Occipital lobe (tissue), 2 donors: ENCODE data around the gene POU2F3. TPM values are rescaled to one million over a fixed set of nuclear protein-coding genes. Genes with fewer than 3 reads are reported as not detected.
A peak's percentile ranks its signal among the peaks of the same experiment; 100 is the strongest.

Experiments used
- DNase-seq: peaks from one replicate; lab custom pipeline; 2025; lab: John Stamatoyannopoulos, UW
- total RNA-seq: library from RNA; depleted of rRNA; stranded (reverse); fragments of >200 nt; gene quantifications from one replicate; pipeline ENCODE4 v1.2.3, GENCODE V29; 2014

POU2F3 gene
- not detected for total RNA-seq

- DNase-seq, result no peak
Measured at GRCh38 chr11:120239713-120240640, at the start of gene POU2F3. Gene POU2F3, plus strand, starts transcription at chr11:120240140. Its CDS starts 204 bp downstream, at chr11:120240344.

DNA sequence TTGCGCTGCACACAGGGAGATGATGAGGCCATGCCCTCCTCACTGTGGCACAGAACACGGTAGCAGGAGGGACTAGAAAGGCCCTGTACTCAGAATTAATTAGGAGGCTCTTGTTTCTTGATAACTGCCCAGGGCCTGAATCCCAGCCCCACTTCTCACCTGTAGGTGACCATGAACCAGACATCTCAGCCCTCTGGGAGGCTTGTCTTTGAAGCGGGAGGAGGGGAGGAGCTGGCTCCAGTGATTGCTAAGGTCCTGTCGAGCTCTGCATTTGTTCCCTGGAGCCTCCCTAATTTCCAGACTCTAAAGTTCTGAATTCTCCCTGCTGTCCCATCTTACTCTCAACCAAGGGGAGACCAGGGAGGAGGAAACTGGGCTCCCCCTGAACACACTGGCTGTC is 48.9 kb upstream of the POU2F3 start:
- no peak for DNase-seq

DNA sequence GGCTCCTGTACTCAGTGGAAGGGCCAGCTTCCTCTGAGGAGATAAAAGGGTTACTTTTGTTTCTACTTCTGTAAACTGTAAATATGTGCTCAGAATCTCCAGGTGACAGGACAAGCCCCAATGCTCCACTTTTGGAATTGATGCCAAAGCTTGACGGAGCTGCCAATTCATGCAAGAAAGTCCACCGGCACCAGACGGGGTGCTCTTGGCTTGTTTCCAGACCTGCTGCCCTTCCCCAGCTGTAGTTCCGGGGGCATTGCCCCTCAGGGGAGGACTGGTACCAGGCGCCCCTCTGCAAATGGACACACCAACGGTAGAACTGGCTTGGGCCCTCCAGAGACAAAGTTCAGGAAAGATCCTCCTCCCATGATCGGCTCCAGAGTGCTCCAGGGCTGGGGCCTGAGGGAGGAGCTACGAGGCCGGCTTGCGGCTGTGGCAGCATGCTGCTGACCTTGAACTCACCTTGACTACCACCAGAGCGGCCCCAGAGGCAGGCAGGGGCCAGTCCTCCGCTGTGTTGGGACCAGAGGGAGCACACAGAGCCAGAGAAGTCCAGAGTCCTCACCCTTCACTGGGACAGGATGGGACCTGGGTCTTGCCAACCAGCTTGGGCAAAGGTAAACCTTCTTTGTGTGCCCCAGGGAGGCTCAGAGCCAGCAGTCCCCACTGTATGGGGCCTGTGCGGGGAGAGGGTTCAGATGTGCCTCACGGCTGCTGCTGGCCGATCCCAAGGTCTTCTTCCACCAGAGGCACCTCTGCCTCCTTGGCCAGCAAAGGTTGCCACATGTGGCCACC is 46.9 kb upstream of the POU2F3 start:
- no peak for DNase-seq

DNA sequence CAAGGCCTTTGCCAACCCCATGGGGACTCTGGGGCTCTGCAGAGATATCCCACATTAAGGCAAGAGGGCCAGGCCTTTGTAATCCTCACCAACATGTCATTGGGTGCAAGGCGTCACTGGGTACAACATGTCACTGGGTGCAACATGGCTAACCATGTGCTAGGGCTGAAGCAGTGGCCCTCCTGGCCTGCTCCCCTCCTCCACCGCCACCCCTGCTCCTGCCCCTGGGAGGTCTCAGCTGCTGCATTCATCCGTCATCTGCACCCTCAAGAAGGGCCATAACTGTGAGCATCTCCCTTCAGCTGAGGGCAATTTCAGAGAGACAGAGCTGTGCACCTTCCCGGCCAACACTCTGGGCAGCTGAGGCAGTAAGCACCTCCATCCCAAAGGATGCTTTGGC is 45.8 kb upstream of the POU2F3 start:
- DNase-seq, result no peak

DNA sequence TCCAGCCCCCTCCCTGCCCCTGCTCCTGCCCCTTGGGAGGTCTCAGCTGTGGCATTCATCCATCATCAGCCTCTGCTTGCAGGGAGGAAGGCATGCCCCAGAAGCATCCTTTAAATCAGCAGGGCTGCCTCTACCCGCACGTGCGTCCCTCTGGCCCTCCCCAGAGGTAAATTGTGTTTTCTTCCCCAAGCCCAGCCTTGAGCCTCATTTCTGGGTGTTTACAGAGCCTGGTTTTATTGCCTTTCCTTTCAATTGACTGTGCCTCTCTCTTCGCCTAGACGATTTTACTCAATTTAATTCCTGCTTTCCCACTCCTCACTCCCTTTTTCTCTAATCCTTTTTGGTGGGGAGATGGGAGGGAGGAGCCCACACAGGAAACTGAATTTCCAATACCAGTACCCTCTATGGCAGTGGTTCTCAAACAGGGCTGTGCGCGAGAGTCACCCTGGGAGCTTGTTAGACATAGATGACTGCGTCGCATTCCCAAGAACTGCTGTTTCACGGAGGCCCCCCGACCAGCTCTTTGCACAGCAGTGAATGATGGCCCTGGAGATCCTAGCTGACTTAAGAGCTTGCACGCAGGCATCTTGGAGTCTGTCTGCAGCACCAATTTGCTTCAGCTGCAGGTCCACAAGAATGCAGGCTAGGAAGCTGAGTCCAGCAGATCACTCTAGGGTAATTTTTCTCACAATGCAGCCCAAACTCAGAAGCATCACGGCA is 44.2 kb upstream of the POU2F3 start:
- DNase-seq, result no peak

DNA sequence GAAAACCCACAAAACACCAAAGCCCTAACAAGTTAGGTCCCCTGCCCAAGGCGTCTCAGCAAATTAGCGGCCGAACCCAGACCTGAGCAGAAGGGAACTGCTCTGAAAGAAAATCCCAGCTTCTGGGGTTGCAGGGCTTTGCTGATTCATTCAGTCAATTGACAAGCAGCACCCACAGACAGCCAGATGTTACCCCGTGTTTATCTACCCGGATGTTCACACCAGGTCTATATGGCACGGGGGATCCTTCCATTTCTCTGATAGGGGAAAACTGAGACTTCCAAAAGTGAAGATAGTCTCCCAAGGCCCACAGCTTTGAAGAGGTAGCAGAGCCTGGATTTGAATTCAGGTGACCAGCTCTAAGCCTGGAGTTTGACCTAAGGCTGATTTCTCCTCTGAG is 43.1 kb upstream of the POU2F3 start:
- DNase-seq, result no peak

DNA sequence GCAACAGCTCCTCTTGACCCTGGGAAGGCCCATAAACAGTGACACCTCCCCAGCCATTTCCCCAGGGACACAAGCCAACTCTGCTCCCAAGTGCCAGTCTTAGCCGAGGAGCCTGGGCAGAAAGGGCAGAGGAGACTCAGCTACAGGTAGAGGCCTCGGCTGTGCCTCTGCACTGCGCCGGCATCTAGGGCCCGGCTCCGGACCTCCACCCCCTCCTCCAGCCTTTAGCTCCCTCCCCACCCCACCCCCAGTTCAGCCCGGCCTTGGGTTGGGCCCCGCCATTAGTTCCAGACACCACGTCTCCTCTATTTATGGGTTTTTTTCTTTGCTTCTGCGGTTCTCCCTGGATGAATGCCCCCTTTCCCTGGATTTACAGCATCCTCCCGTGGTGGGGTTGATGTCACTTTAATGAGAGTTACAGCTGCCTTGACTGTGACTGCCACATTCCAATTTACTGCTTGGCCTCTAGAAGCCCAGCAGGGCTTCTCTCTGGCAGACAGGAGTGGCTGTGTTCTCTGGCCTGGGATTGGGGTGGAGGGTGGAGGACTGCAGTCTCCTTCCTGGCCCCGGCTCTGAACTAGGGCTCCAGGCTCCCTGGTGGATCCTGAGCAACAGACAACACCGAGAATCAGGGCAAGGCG is 42.6 kb upstream of the POU2F3 start:
- no peak for DNase-seq

GRCh38 chr11:120197977-120198376 is 42.0 kb upstream of the POU2F3 start:
- DNase-seq, result peak; percentile 24

- no peak for DNase-seq
Measured at GRCh38 chr11:120198403-120198786, 41.5 kb upstream of the POU2F3 start.

DNA sequence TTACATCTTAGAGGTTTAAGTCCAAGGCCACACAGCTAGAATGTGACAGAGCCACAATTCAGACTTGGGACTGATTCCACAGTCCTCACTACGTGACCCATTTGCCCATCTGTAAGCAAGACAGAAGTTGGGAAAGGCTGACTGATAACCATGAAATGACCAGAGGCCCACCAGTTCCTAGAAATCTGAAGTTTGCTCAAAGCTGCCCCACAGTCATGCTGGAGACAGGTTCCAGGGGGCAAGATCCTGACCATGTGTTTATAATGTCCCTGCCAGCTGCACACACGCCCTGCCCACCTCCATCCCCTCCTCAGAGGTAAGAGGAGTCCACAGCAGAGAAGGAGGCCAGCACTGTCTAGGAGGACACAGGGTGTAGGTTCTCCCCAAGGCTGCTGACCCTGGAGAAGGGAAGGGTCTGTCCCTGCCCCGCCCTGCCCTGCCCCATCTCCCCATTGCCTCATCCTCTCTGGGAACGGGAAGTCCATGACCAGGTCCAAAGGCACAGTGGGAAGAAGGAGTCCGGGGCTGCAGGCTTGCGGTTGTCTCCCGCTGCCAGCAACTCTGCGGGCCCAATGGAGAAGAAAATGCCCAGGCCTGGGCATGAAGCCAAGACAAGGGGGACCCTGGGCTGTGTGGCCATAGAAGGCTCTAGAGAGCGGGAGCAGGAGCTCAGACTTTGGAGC is 41.0 kb upstream of the POU2F3 start:
- DNase-seq, result no peak

DNA sequence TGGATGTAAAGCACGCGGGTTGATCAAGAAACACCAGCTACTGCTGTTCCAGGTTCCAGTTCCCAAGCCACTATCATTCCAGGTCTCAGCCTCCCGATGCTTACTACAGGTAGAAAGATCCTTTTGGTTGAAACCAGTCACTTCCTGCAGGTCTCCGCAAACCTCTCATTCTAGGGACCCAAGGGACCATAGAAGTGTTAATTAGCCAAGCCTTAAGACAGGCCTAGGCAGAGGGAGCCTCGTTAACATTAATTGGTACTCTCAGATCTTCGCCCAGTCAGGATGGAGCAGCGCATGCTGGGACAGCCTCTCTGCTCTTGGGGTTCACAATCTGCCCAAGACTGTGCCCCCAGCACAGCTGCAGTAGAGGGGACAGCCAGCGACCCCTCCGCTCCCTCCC is 40.3 kb upstream of the POU2F3 start:
- DNase-seq, result no peak

GRCh38 chr11:120200677-120201076 is 39.3 kb upstream of the POU2F3 start:
- no peak for DNase-seq

- DNase-seq, result no peak
Measured at GRCh38 chr11:120201653-120202052, 38.3 kb upstream of the POU2F3 start.

DNA sequence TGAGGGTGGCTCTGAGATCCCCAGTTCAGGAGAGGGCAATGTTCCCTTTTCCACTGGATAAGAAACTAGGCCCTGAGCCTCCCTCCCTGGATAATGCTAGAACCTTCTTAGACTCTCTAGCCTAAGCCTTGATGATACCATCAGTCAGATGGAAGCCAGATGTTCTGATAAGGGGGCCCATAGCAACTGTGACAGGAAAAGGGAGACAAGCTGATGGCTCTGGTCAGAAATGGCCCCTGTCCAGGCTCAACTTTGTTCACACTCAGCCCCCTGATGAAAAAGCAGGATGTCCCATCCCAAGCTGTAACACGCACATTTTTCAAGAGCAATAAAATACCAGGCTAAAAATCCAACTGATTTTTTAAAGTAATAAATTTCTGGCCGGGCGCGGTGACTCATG is 36.3 kb upstream of the POU2F3 start:
- no peak for DNase-seq

- DNase-seq, result no peak
Measured at GRCh38 chr11:120205596-120206161, 34.3 kb upstream of the POU2F3 start.

DNA sequence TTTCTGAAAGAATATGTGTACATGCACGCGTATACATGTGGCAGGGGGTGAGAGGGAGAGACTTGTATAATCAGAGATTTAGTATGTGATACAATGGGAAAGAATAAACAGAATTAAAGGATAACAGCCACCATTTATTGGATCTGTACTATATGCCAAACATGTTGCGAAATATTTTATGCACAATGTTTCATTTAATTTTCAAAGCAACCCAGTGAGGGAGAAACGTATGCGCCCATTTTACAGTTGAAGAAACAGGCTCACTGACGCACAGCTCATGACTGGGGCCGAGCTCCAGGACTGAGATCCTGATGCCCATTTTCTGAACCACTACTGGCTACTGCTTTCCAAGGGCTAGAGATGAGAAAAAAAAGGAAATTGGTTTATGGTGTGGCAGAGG is 32.4 kb upstream of the POU2F3 start:
- no peak for DNase-seq

DNA sequence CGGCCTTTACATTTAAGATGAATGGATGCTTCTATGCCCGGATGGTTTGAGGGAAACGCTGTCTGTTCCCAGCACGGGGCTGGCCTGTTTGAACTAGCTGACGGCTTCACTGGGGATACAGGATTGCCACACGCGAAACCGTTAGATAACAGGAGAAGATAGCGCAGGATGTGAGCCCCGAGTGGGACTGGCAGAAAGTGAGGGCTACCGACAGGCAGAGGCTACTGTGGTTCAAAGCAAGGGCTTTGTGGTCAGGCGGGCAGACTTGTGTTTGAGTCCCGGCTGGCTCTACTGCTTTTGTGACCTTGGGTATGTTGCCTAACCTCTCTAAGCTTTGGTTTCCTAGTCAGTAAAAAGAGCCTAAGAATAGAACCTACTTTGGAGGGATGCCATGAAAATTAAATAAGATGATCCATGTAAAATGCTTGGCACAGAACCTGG is 31.9 kb upstream of the POU2F3 start:
- no peak for DNase-seq

- no peak for DNase-seq
Measured at GRCh38 chr11:120208777-120209176, 31.2 kb upstream of the POU2F3 start.

DNA sequence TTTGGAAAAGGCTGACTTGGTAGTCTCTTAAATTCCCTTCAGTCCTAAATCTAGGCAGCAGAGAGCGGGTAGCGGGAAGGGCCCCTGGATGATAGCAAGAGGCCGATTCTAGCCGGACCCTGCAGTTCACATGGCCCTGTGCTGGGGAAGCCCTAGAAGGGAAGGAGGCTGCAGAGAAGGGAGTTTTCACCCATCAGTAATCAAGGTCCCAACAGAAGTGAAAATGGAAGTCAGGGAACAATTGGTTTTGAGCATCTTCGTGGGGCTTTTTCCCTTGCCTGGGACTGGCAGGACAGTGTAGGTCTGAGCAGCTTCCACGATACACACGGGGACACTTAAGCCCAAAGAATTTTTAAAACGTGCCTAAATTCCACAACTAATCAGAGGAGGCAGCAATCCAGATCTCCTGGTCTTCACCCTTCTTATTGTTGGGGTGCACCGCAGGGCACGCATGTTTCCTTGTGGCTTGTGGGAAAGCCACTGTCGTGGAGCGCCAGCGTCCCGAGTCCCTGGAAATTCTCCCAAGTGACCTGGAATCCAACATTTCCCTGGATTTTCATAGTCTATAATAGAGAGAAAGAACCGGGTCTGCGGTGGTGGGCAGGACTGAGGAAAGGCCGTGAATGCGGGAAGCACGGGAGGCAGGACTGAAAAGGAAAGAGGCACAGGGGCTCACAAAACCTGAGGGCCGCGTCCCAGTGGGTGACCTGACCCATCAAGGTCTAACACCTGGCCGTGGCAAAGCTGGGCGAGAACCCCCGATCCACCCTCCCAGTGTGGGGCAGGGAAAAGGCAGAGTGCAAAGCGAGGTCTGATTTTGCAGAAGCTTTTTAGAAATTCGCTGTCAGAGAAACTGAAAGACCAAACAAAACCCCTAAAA is 30.0 kb upstream of the POU2F3 start:
- DNase-seq, result no peak
